Measurements from ENCODE around the gene ADAMTS3. TPM values are rescaled to one million over a fixed set of nuclear protein-coding genes. Genes with fewer than 3 reads are reported as not detected.
"Not testable (repeated sequence)": the region's sequence is repeated elsewhere in the genome, so short reads cannot be mapped to it uniquely, and the experiment has no call there.

ADAMTS3 gene
- total RNA-seq, 4 donors from 2014 or later, result 0.37 to 3.6 (median 0.75) TPM

DNA sequence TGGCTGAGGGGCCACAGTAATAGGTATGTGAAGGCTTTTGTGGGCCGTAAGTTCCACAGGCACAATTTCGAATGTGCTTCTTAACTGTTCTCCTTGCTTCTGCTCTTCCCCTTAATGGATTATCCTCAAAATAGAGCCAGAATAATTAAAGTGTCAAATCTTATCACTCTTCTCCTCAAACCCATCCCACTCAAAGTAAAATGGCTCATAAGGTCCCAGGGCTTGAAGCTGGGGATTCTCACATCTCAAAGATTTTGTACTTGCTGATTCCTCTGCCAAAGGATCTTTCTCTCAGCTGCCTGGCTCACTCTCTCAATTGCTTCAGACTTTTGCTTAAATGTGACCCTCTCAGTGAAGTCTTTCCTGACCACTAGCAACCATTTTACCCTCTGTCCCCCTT is 16.6 kb downstream of the ADAMTS3 start:
- no peak for DNase-seq (ENCODE audit: low spot score in 2 of 2)
- intact Hi-C loops (cut with DNase I; ENCODE audit: low total_unique reads), result no loop called here
- WGBS, 2 donors, result 91 to 97% methylated on average over 2 of the region's 2 CpGs
- no peak overlapping the region for H3K4me3 ChIP-seq (ENCODE audit: low read depth, poor library complexity, severe bottlenecking)
- TF ChIP-seq POLR2A (IDR thresholded peaks at IDR 0.05), result no peak
- TF ChIP-seq, protein P1, sequence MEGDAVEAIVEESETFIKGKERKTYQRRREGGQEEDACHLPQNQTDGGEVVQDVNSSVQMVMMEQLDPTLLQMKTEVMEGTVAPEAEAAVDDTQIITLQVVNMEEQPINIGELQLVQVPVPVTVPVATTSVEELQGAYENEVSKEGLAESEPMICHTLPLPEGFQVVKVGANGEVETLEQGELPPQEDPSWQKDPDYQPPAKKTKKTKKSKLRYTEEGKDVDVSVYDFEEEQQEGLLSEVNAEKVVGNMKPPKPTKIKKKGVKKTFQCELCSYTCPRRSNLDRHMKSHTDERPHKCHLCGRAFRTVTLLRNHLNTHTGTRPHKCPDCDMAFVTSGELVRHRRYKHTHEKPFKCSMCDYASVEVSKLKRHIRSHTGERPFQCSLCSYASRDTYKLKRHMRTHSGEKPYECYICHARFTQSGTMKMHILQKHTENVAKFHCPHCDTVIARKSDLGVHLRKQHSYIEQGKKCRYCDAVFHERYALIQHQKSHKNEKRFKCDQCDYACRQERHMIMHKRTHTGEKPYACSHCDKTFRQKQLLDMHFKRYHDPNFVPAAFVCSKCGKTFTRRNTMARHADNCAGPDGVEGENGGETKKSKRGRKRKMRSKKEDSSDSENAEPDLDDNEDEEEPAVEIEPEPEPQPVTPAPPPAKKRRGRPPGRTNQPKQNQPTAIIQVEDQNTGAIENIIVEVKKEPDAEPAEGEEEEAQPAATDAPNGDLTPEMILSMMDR (IDR thresholded peaks at IDR 0.05), result no peak

DNA sequence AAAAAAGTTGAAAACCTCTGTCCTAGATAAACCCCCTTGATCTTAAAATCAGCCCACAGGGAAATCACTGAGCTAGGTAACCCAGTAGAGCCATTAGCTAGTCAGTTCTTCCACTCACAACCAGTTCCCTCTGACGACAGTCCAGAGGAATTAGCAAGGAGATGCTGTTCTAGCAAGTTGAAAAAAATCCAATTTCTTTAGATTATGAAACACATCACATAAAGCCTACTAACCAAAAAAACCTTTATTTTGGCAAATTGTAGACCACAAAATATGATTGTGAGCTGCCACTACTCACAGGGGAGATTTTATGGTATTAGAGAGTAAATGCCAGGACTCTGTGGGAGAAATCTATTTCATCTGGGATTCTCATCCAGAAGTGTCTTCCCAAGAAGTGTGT is 22.6 kb downstream of the ADAMTS3 start:
- TF ChIP-seq POLR2A (IDR thresholded peaks at IDR 0.05), result no peak
- TF ChIP-seq, protein P1 (IDR thresholded peaks at IDR 0.05), result no peak
- WGBS, 2 donors, result 70 to 80% methylated on average over 1 of the region's 1 CpG

DNA sequence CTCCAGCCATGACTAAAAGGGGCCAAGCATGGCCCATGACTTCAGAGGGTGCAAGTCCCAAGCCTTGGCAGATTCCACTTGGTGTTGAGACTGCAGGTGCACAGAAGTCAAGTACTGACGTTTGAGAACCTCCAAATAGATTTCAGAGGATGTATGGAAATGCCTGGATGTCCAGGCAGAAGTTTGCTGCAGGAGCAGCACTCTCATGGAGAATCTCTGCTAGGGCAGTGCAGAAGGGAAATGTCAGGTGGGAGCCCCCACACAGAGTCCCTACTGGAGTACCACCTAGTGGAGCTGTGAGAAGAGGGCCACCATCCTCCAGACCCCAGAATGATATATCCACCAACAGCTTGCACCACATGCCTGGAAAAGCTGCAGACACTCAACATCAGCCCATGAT is 28.3 kb downstream of the ADAMTS3 start:
- 57 to 75% methylated on average over 1 of the region's 1 CpG for WGBS, 2 donors
- DNase-seq (ENCODE audit: low spot score in 2 of 2); intact Hi-C loops (cut with DNase I; ENCODE audit: low total_unique reads): not testable (repeated sequence)

More for the DNA sequence above, 22.6 kb downstream of the ADAMTS3 start:
- intact Hi-C loops (cut with DNase I; ENCODE audit: low total_unique reads), result no loop called here
- no peak for DNase-seq (ENCODE audit: low spot score in 2 of 2)
- H3K4me3 ChIP-seq (ENCODE audit: low read depth, poor library complexity, severe bottlenecking), result no peak overlapping the region

DNA sequence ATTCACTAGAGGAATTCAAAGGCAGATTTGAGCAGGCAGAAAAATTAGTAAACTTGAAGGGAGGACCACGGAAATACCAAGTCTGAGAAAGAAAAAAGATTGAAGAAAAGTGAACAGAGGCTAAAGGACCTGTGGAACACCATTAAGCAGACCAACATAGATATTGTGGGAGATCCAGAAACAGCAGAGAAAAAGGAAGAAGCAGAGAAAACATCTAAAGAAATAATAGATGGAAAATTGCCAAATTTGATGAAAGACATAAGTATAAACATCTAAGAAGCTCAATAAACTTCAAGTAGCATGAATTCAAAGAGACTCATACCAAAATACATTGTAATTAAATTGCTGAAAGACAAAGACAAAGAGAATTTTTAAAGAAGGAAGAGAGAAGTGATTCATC is 31.0 kb downstream of the ADAMTS3 start:
- intact Hi-C loops (cut with DNase I; ENCODE audit: low total_unique reads), result no loop called here
- no peak for DNase-seq (ENCODE audit: low spot score in 2 of 2)
- TF ChIP-seq, protein P1 (IDR thresholded peaks at IDR 0.05), result no peak
- TF ChIP-seq POLR2A (IDR thresholded peaks at IDR 0.05), result no peak
- 83 to 96% methylated on average over 1 of the region's 1 CpG for WGBS, 2 donors
- H3K4me3 ChIP-seq (ENCODE audit: low read depth, poor library complexity, severe bottlenecking), result no peak overlapping the region

More for the DNA sequence above, 28.3 kb downstream of the ADAMTS3 start:
- H3K4me3 ChIP-seq (ENCODE audit: low read depth, poor library complexity, severe bottlenecking), result not testable (repeated sequence)

DNA sequence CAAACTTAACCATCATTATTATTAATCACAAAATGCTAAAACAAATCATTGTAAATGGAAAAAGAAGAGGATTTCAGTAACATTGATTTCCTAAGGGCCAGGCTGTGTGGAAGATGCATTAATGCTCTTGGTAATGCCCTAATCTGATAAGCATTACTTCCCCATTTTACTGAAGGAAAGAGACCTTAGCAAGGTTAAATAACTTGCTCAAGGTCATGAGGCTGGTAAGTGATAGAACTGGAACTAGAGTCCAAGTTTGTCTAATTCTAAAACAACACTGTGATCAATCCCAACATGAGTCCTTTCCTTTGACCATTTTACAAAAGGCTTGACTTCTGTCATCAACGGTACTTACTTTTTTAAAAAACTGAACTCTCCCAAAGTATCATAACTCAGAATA is 32.6 kb downstream of the ADAMTS3 start:
- TF ChIP-seq, protein P1 (IDR thresholded peaks at IDR 0.05), result no peak
- TF ChIP-seq POLR2A (IDR thresholded peaks at IDR 0.05), result no peak
- no peak overlapping the region for H3K4me3 ChIP-seq (ENCODE audit: low read depth, poor library complexity, severe bottlenecking)
- no peak for DNase-seq (ENCODE audit: low spot score in 2 of 2)
- 94 to 98% methylated on average over 1 of the region's 1 CpG for WGBS, 2 donors
- intact Hi-C loops (cut with DNase I; ENCODE audit: low total_unique reads), result no loop called here

DNA sequence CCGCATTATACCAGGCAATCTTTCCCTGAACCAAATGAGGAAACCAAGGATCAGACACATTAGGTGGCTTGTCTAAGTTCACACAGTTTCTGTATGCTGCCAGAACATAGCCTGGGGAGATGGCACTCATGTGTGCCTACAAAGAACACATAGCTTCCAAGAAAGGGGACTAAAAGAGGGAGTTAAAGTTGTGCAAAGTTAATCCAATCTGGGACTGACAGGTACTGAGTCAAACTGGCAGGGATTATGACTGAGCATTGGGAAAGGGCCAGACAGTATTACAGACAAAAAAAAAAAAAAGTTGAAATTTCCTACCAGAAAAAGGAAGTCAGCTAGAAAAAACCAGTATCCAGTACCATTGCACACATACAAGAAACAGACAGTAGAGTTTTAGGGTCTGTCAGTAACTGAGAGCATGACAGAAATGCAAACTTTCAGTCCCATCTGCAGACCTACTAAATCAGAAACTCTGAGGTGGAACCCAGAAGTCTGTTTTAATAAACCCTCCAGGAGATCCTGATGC is 37.2 kb downstream of the ADAMTS3 start:
- H3K4me3 ChIP-seq (ENCODE audit: low read depth, poor library complexity, severe bottlenecking), result no peak overlapping the region
- TF ChIP-seq, protein P1 (IDR thresholded peaks at IDR 0.05), result no peak
- no peak for TF ChIP-seq POLR2A (IDR thresholded peaks at IDR 0.05)
- WGBS, 2 donors, result 74 to 77% methylated on average over 1 of the region's 1 CpG
- no peak for DNase-seq (ENCODE audit: low spot score in 2 of 2)
- intact Hi-C loops (cut with DNase I; ENCODE audit: low total_unique reads), result no loop called here
